GM12872 (cell line): ENCODE data around the gene AGTRAP.

Source experiments
- TF ChIP-seq, protein P1 (sequence below): IDR thresholded peaks from 3 replicates; pipeline ENCODE4 v1.5.1; 2011; ENCODE audit warnings: low read depth, mild to moderate bottlenecking, low read length, moderate library complexity; ENCODE audit not compliant: insufficient read depth

AGTRAP gene

DNA sequence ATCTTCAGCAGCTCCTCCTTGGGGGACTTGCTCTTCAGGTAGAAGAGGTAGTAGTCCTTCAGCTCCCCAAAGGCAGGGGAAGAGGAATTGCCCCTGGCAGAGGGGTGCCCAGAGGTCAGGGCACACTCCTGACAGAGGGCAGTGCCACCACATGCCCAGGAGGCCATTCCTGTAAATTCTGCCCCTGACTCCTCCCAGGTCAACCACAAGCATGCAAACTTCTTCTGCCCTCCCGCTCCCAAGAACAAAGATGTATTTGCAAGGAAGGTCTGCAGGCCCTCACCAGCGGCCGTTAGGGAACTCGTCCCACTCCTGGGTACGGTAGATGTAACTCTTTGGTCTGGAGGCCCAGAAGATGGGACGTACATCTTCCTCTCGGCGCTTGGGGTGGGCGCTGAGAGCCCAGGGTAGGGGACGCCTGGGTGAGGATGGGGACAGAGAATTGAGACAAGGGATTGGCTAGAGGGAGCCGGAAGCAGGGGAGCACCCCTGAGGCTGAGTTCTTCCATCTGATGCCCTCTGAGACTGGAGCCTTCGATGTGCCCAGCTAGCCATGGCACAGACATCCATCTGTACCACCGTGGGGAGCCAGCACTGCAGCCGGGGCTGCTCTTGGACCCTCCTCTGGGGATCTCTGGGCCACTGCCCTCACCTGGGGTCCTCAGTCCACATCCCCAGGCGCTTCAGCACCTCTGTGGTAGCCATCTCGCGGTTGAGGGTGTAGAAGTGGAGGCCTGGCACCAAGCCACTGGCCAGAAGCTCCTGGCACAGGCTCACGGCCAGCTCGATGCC is 58.7 kb downstream of the AGTRAP start:
- TF ChIP-seq, protein P1, sequence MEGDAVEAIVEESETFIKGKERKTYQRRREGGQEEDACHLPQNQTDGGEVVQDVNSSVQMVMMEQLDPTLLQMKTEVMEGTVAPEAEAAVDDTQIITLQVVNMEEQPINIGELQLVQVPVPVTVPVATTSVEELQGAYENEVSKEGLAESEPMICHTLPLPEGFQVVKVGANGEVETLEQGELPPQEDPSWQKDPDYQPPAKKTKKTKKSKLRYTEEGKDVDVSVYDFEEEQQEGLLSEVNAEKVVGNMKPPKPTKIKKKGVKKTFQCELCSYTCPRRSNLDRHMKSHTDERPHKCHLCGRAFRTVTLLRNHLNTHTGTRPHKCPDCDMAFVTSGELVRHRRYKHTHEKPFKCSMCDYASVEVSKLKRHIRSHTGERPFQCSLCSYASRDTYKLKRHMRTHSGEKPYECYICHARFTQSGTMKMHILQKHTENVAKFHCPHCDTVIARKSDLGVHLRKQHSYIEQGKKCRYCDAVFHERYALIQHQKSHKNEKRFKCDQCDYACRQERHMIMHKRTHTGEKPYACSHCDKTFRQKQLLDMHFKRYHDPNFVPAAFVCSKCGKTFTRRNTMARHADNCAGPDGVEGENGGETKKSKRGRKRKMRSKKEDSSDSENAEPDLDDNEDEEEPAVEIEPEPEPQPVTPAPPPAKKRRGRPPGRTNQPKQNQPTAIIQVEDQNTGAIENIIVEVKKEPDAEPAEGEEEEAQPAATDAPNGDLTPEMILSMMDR = no peak

DNA sequence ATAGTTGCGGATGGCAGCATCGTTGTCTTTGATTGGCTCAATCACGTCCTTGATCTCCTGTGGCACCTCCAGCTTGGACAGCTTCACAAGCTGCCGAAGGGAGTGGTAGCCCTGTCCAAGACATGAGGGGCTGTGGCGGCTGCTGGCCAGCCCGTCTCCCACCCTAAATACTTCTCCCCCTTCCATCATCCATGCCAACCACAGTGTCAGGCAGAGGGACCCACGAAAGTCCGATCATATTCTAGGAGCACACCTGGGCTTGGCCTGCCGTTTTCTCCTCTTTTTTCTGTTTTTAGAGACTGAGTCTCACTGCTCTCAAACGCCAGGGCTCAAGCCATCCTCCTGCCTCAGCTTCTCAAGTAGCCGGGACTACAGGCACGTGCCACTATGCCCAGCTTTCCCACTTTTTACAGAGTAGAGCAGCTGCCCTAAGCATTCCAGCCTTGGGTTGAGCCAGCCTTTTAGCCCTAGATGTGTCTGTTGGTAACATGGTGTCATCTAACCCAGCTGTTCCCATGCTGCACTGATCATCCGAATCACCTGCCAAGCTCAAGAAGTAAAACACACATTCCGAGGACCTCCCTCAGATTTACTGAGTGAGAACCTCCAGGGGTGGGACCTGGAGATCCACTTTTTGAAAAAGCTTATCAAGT is 59.4 kb downstream of the AGTRAP start:
- TF ChIP-seq, protein P1 = no peak

DNA sequence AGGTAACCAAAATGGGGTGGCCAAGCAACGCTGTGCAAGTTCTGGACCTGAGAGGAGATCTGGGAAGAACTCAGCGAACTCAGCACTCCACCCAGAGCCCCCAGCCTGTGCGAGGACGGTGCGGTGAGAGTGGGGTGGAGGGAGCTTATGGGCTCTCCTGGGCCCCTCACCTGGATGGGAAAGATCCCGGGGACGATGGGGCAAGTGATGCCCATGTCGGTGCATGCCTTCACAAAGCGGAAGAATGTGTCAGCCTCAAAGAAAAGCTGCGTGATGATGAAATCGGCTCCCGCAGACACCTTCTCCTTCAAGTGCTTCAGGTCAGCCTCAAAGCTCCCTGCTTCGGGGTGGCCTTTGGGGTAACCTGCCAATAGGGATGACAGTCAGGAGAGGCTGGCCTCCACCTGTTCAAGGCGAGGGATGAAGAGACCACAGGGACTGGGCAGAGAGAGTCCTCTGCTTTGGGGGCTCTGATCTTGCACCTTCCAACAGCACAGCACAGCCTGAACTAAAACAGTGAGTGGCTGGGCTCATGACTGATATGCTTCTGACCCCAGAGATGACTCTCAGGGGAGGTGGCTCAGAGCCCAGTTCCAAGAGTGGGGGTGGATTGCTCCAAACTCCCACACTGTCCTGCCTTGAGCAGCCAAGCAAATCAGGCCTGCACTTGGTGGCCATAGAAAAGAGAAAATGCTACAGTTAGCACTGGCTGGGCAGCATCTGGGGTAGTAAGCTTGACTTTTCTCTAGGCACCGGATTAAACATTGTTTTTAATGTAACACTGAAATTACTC is 60.3 kb downstream of the AGTRAP start:
- TF ChIP-seq, protein P1 = no peak

DNA sequence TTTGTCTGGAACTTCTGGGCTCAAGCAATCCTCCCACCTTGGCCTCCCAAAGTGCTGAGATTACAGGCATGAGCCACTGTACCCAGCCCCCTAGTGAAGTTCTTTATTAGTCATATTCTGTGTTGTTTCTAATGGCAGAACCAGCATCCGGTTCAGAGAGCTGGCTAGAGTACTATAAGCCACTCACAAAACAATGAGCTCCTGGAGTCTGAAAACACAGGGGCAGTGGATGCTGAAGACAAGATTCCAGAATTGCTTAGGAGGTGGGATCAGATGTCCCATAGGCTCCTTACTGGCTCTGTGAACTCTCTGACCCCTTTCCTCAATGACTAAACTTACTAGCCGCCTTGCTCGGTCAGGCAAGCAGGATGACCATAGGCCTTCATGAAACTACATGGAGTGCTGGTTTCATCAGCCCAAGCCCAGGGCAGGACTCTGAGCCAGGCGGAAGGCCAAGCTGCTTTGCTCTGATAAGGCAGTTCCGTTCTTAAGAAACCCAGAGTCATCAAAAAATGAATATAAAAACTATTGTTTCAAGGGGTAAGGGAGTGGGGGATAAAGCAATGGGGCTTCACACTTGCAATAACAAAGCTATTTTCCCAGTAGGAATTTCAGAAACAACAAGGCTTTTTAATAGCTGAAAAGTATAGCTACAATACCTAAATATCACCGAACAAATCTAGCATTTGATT is 61.7 kb downstream of the AGTRAP start:
- TF ChIP-seq, protein P1 = no peak

DNA sequence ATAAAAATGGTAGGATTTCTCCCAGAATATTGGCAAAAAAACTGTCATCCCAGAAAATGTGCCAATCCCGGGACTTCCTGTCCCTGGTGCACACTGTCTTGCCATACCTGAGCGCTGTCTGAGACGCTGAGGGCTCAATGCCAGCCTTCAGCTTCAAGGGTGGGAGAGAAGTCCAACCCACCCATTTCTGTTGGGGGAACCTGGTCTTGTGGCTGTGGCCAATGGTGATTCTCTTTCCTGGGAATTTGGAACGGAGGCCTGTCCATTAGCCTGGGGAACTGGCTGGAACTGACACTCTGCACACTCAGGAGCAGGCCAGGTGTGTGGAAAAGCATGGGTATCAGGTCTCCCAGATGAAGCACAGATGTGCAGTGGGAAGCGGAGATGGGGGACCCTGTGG is 63.2 kb downstream of the AGTRAP start:
- TF ChIP-seq, protein P1 = no peak

DNA sequence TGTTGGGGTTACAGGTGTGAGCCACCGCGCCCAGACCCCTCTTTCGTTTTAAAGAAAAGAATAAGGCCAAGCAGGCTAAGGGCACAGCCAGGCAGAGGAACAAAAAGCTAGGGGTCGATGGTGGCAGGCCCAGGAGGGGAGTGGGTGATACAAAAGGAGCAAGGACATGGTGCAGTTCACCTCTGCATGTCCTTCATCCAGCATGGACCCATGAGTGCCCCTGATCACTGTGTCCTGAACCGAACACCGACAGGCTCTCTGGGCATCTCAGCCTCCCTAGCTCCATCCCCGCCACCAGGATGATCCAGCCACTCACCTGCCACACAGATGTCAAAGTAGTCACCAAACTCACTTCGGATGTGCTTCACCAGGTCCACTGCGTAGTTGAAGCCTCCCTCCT is 64.0 kb downstream of the AGTRAP start:
- TF ChIP-seq, protein P1 = no peak

DNA sequence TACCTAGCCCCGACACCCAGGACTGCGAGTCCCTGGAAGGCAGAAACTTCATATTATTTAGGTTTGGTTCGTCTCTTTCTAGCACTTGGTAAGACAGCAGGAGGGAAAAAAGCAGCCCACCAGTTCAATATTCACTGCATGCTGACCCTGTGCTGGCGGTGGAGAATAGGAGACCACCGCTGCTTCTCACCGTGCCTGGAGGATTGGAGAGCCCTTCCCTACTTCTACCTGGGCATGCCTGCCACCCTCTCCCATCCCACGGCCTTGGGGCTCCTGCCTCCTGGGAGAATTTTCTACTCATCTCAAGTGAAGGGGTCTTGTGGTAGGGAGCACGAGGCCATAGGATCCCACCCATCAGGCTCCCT is 64.4 kb downstream of the AGTRAP start:
- TF ChIP-seq, protein P1 = no peak
